Smooth muscle cell (in vitro differentiated cells): ENCODE results near the gene PEX1. TPM values are rescaled to one million over a fixed set of nuclear protein-coding genes. Genes with fewer than 3 reads are reported as not detected.

ENCODE experiments used
- DNase-seq: peaks from one replicate; lab custom pipeline; 2025; ENCODE audit not compliant: unreplicated experiment; lab: John Stamatoyannopoulos, UW
- H2AFZ ChIP-seq: fragments of 200-600 bp; sonication (generic); 2 replicates; pipeline ENCODE4 v1.6.0; 2016; ENCODE audit warnings: antibody characterized with exemption, low read depth, mild to moderate bottlenecking
- H3F3A ChIP-seq: fragments of 200-600 bp; sonication (generic); 2 replicates; pipeline ENCODE4 v1.6.0; 2017; ENCODE audit warnings: antibody characterized with exemption, low read depth
- H3K27ac ChIP-seq: fragments of 200-600 bp; sonication (generic); 2 replicates; pipeline ENCODE4 v1.5.1; 2016; ENCODE audit warnings: low read depth, mild to moderate bottlenecking
- H3K27me3 ChIP-seq: fragments of 200-600 bp; sonication (generic); 2 replicates; pipeline ENCODE4 v1.6.1; 2016; ENCODE audit warnings: low read depth, mild to moderate bottlenecking
- H3K36me3 ChIP-seq: fragments of 200-600 bp; sonication (generic); 2 replicates; pipeline ENCODE4 v1.5.1; 2016; ENCODE audit warnings: low read depth
- H3K4me1 ChIP-seq: fragments of 200-600 bp; sonication (generic); 2 replicates; pipeline ENCODE4 v1.5.1; 2016; ENCODE audit warnings: low read depth
- H3K4me2 ChIP-seq: fragments of 200-600 bp; sonication (generic); 2 replicates; pipeline ENCODE4 v1.6.0; 2016; ENCODE audit warnings: mild to moderate bottlenecking
- H3K4me3 ChIP-seq: fragments of 200-600 bp; sonication (generic); 2 replicates; pipeline ENCODE4 v1.5.1; 2016; ENCODE audit warnings: mild to moderate bottlenecking
- H3K79me2 ChIP-seq: fragments of 200-600 bp; sonication (generic); 2 replicates; pipeline ENCODE4 v1.6.0; 2016; ENCODE audit warnings: low read depth, mild to moderate bottlenecking
- H3K9ac ChIP-seq: fragments of 200-600 bp; sonication (generic); 2 replicates; pipeline ENCODE4 v1.6.0; 2016; ENCODE audit warnings: low read depth
- H3K9me3 ChIP-seq: fragments of 200-600 bp; sonication (generic); replicated peaks from 2 replicates; pipeline ENCODE4 v1.5.1; 2016; ENCODE audit warnings: low read depth
- H4K20me1 ChIP-seq: fragments of 200-600 bp; sonication (generic); 2 replicates; pipeline ENCODE4 v1.6.0; 2016; ENCODE audit warnings: low read depth
- WGBS: methylation state at CpG from one replicate; pipeline ENCODE4 v1.1.7; 2016; ENCODE audit warnings: low lambda C conversion rate; 5-methylcytosine and 5-hydroxymethylcytosine counted together
- polyA plus RNA-seq: library from polyadenylated mRNA; unstranded; fragments of >200 nt; fragmentation: Nextera tagmentation; extraction: Ambion mirVana; gene quantifications from 2 replicates; pipeline ENCODE4 v1.2.1, GENCODE V29; 2016
- total RNA-seq: library from RNA; depleted of rRNA; stranded (reverse); fragments of >200 nt; gene quantifications from 2 replicates; pipeline ENCODE4 v1.2.3, GENCODE V29; 2014
- TF ChIP-seq, protein P1 (sequence below): fragments of 200-600 bp; sonication (generic); IDR thresholded peaks from 2 replicates; pipeline ENCODE4 v1.5.1; 2017; ENCODE audit warnings: borderline replicate concordance, mild to moderate bottlenecking, antibody characterized with exemption; ENCODE audit not compliant: insufficient read depth, poor library complexity, severe bottlenecking

Gene PEX1
- total and polyA plus RNA-seq, 2 experiments from 2014 or later: 4.4 to 10.8 TPM

DNA sequence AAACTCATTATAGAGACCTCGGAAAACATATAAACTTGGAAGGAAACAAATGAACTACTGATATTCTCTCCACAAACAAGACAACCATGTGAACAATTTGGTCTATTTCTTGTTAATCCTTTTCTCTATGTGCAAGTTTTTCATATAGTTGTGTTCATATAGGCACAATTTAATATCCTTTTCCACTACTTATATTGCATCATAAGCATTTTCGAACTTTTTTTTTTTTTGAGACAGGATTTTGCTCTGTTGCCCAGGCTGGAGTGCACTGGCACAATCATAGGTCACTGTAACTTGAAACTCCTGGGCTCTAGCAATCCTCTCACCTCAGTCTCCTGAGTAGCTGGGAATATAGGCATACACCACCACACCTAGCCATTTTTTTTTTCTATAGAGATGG, 5.2 kb downstream of the PEX1 start:
- H3K4me2 ChIP-seq: no peak overlapping the region
- peaks cover 21% of the 10 kb centered on the region for H3K79me2 ChIP-seq
- no peaks in the 10 kb centered on the region for H3K36me3 ChIP-seq
- H4K20me1 ChIP-seq: no peaks in the 10 kb centered on the region
- H3K9me3 ChIP-seq: no peaks in the 10 kb centered on the region
- 97% methylated on average over 2 of the region's 2 CpGs for WGBS
- no peak overlapping the region for H3K9ac ChIP-seq
- TF ChIP-seq, protein P1, sequence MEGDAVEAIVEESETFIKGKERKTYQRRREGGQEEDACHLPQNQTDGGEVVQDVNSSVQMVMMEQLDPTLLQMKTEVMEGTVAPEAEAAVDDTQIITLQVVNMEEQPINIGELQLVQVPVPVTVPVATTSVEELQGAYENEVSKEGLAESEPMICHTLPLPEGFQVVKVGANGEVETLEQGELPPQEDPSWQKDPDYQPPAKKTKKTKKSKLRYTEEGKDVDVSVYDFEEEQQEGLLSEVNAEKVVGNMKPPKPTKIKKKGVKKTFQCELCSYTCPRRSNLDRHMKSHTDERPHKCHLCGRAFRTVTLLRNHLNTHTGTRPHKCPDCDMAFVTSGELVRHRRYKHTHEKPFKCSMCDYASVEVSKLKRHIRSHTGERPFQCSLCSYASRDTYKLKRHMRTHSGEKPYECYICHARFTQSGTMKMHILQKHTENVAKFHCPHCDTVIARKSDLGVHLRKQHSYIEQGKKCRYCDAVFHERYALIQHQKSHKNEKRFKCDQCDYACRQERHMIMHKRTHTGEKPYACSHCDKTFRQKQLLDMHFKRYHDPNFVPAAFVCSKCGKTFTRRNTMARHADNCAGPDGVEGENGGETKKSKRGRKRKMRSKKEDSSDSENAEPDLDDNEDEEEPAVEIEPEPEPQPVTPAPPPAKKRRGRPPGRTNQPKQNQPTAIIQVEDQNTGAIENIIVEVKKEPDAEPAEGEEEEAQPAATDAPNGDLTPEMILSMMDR: no peak
- no peak for DNase-seq
- H3K4me1 ChIP-seq: peaks cover 12% of the 10 kb centered on the region
- no peak overlapping the region for H2AFZ ChIP-seq
- no peak overlapping the region for H3K4me3 ChIP-seq
- no peaks in the 10 kb centered on the region for H3F3A ChIP-seq
- H3K27ac ChIP-seq: no peak overlapping the region
- H3K27me3 ChIP-seq: no peaks in the 10 kb centered on the region

- no peaks in the 10 kb centered on the region for H4K20me1 ChIP-seq
- H3K36me3 ChIP-seq: no peaks in the 10 kb centered on the region
- H3K4me3 ChIP-seq: no peak overlapping the region
- peaks cover 10% of the 10 kb centered on the region for H3K79me2 ChIP-seq
- no peak overlapping the region for H2AFZ ChIP-seq
- 100% methylated on average over 1 of the region's 1 CpG for WGBS
- H3K27ac ChIP-seq: no peak overlapping the region
- no peak for DNase-seq
- no peaks in the 10 kb centered on the region for H3K27me3 ChIP-seq
- H3F3A ChIP-seq: no peaks in the 10 kb centered on the region
- H3K9me3 ChIP-seq: no peaks in the 10 kb centered on the region
- no peaks in the 10 kb centered on the region for H3K4me1 ChIP-seq
- TF ChIP-seq, protein P1: no peak
- H3K4me2 ChIP-seq: no peak overlapping the region
- H3K9ac ChIP-seq: no peak overlapping the region
Observed at GRCh38 chr7:92520024-92520423, 8.3 kb downstream of the PEX1 start.

DNA sequence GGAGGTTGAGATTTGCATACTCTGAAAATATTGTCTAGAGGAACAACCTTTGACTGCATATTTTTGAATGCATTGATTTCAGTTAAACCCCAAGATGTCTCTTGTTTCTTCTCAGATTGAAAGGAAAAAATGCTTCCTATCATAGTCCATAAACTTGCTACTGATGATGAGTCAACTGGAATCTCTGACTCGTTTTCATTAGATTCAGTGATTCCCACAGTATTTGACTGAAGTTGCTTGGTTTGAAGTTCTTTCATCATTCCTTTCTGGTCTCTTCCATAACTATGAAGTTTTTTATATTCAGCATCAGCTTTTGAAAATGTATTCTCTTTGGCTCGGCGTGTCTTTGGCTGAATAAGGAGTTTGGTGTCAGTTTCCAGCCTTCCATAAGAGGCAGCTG, 10.7 kb downstream of the PEX1 start:
- H3K27me3 ChIP-seq: no peaks in the 10 kb centered on the region
- no peak overlapping the region for H3K4me2 ChIP-seq
- H3K9ac ChIP-seq: no peak overlapping the region
- H2AFZ ChIP-seq: no peak overlapping the region
- no peak overlapping the region for H3K27ac ChIP-seq
- no peaks in the 10 kb centered on the region for H3K36me3 ChIP-seq
- H3F3A ChIP-seq: no peaks in the 10 kb centered on the region
- no peaks in the 10 kb centered on the region for H3K9me3 ChIP-seq
- WGBS: 92% methylated on average over 3 of the region's 3 CpGs
- no peak for DNase-seq
- H3K79me2 ChIP-seq: peaks cover 10% of the 10 kb centered on the region
- TF ChIP-seq, protein P1: no peak
- H3K4me3 ChIP-seq: no peak overlapping the region
- H3K4me1 ChIP-seq: no peaks in the 10 kb centered on the region
- H4K20me1 ChIP-seq: no peaks in the 10 kb centered on the region

GRCh38 chr7:92513167-92513902, 15.0 kb downstream of the PEX1 start:
- 64% methylated on average over 3 of the region's 3 CpGs for WGBS
- Histone ChIP-seq H3K9me3 (no peaks in the 10 kb centered on the region), H3K36me3 (no peaks in the 10 kb centered on the region), H3K79me2 (no peaks in the 10 kb centered on the region), H3K4me3 (no peak overlapping the region), H3K27me3 (no peaks in the 10 kb centered on the region), H3K4me1 (no peaks in the 10 kb centered on the region), H4K20me1 (no peaks in the 10 kb centered on the region), H2AFZ (no peak overlapping the region), H3K4me2 (no peak overlapping the region), H3K9ac (no peak overlapping the region), H3F3A (no peaks in the 10 kb centered on the region), H3K27ac (no peak overlapping the region)
- TF ChIP-seq, protein P1: no peak
- DNase-seq: no peak
